BLaER1 treated with 17β-estradiol and CSF1 and Interleukin-3, amounts not matched to agents 10 nM and 100 nM (cell line): ENCODE measurements around the gene RPL10L.

ENCODE experiments used
- H3K27ac ChIP-seq, 11 experiments: shearing (Covaris generic); formaldehyde crosslinking; 2 replicates each; pipeline ENCODE4 v1.8.1; 2022
- H3K27me3 ChIP-seq, 11 experiments: shearing (Covaris generic); formaldehyde crosslinking; 2 replicates each; pipeline ENCODE4 v1.8.1; 2022
- H3K36me3 ChIP-seq, 11 experiments: shearing (Covaris generic); formaldehyde crosslinking; 2 replicates each; pipeline ENCODE4 v1.8.1; 2022
- H3K4me1 ChIP-seq, 10 experiments: shearing (Covaris generic); formaldehyde crosslinking; 2 replicates each; pipeline ENCODE4 v1.8.1; 2022
- H3K4me2 ChIP-seq, 11 experiments: shearing (Covaris generic); formaldehyde crosslinking; 2 replicates each; pipeline ENCODE4 v1.8.1; 2022
- H3K4me3 ChIP-seq, 10 experiments: shearing (Covaris generic); formaldehyde crosslinking; 2 replicates each; pipeline ENCODE4 v1.8.1; 2022
- H3K9ac ChIP-seq, 11 experiments: shearing (Covaris generic); formaldehyde crosslinking; 2 replicates each; pipeline ENCODE4 v1.8.1; 2022
- H3K9me3 ChIP-seq, 11 experiments: shearing (Covaris generic); formaldehyde crosslinking; replicated peaks in 1 of 11; 2 replicates each; pipeline ENCODE4 v1.8.1; 2022
- H4K20me1 ChIP-seq, 11 experiments: shearing (Covaris generic); formaldehyde crosslinking; 2 replicates each; pipeline ENCODE4 v1.8.1; 2022
- Cebpa-rat ChIP-seq, 11 experiments: shearing (Covaris generic); IDR thresholded peaks; 2 replicates each; pipeline ENCODE4 v1.8.1; 2022

Gene RPL10L

DNA sequence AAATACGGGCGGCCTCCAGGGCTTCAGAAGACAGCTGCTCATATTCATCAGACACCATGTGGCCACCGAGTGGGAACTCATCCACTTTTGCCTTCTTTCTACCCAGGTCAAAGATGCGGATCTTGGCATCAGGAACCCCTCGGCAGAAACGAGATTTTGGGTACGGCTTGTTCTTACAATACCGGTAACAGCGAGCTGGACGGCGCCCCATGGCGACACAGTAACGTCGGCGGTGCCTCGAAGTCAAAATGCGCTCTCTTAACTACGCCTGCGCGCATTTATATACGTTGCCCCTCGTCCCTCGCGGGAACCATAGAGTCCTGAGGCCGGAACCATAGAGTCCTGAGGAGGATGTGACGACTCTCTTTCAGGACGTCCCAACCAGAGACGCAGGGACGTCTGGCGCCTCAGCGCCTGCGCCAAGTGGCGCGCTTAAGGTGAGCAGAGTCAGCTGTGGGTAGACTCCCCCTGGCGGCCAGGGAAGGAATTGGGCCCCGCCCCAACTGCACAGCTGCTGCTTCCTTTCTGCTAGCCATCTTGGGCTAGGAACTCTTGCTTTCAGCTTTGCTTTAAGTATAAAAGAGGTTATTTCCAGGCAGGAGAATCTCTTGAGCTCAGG is at the start of gene RPL10L:
Gene RPL10L, minus strand, starts transcription at position 256 of the 619 bp plus-strand sequence. Its CDS starts 45 bp downstream, at position 211.
- no peaks in the 10 kb centered on the region for H3K36me3 ChIP-seq

DNA sequence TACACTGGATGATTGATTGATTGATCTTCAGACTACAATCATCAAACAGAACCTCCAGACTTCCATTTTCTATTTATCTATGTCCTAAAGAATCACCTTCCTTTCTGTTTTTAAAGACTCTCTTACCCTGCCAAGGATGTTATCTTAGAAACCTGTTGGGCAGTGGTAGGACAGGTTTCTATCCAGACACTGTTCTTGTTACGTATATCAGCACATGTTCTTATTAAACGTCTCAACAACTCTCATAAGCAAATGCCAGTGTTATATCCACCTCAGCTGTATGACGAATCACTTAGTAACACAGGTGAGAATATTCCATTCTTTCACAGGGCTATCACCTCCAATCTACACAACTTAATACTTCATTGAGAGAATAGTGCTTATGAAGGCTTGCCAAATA is 40.2 kb upstream of the RPL10L start:
- no peaks in the 10 kb centered on the region for H4K20me1 ChIP-seq
- no peak overlapping the region for H3K4me2 ChIP-seq
- H3K9me3 ChIP-seq, result peaks cover 0 to 4% (median 1%) of the 10 kb centered on the region in 11 experiments; a peak in 7 of 22 replicates
- no peak overlapping the region for H3K4me3 ChIP-seq
- peaks cover 0 to 13% (median 0%) of the 10 kb centered on the region in 10 experiments; a peak in 6 of 20 replicates for H3K4me1 ChIP-seq
- no peaks in the 10 kb centered on the region for H3K27me3 ChIP-seq
- no peaks in the 10 kb centered on the region for H3K36me3 ChIP-seq
- no peak overlapping the region for H3K27ac ChIP-seq
- TF ChIP-seq Cebpa-rat (IDR thresholded peaks at IDR 0.05), result no peak
- H3K9ac ChIP-seq, result no peak overlapping the region

More for the DNA sequence above, at the start of gene RPL10L:
- Histone ChIP-seq H3K4me3 (no peak within 1 kb of the TSS), H3K4me1 (peaks cover 0 to 41% (median 15%) of the 10 kb centered on the region in 10 experiments; a peak in 11 of 20 replicates), H4K20me1 (no peaks in the 10 kb centered on the region), H3K9me3 (peaks cover 6 to 12% (median 10%) of the 10 kb centered on the region in 11 experiments; a peak in 10 of 22 replicates), H3K27ac (peak within 1 kb of the TSS in 6 of 11 experiments; percentile 18 to 88 (median 70); a peak in 8 of 22 replicates), H3K4me2 (peak within 1 kb of the TSS in 4 of 11 experiments; percentile 51 to 79 (median 66); a peak in 7 of 22 replicates), H3K27me3 (no peaks in the 10 kb centered on the region), H3K9ac (peak within 1 kb of the TSS in 3 of 11 experiments; percentile 6 to 63 (median 36); a peak in 5 of 22 replicates)
- TF ChIP-seq Cebpa-rat (IDR thresholded peaks at IDR 0.05), result no peak

- 0 out of 22 replicates have a peak, but pooled peaks of 1 of the 11 experiments have one; percentile 42 for TF ChIP-seq Cebpa-rat (IDR thresholded peaks at IDR 0.05)
- H3K27ac ChIP-seq, result peak overlapping the region in 3 of 11 experiments; percentile 12 to 67 (median 63); a peak in 6 of 22 replicates
Observed at GRCh38 chr14:46686652-46687051, 35.1 kb upstream of the RPL10L start.

DNA sequence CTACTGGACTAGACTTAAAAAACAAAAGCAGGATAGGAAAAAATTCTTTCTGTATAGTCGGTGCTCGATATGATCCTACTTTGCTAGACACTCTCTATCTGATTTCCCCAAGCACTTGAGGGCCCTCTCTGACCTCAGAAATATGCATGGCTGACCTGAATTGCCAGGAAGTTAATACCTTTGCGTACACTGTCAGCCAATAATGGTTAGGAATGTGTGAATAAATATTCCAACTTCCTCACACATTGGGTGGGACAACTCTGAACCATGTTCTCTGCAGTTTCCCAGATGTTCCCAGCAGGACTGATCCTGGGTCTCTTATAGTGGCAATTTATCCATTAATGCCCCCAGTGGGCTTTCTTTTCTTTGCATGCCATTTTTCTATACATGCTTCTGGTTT is 20.5 kb upstream of the RPL10L start:
- TF ChIP-seq Cebpa-rat (IDR thresholded peaks at IDR 0.05), result no peak
- Histone ChIP-seq H3K4me2 (no peak overlapping the region), H3K9ac (no peak overlapping the region), H3K27ac (no peak overlapping the region), H3K27me3 (no peaks in the 10 kb centered on the region), H3K4me1 (no peaks in the 10 kb centered on the region), H4K20me1 (no peaks in the 10 kb centered on the region), H3K4me3 (no peak overlapping the region), H3K9me3 (no peaks in the 10 kb centered on the region), H3K36me3 (no peaks in the 10 kb centered on the region)

More at GRCh38 chr14:46686652-46687051, 35.1 kb upstream of the RPL10L start:
- Histone ChIP-seq H3K9me3 (peaks cover 16 to 39% (median 33%) of the 10 kb centered on the region in 11 experiments), H3K4me2 (peak overlapping the region in 3 of 11 experiments; percentile 36 to 54 (median 48); a peak in 6 of 22 replicates), H3K36me3 (no peaks in the 10 kb centered on the region), H3K27me3 (no peaks in the 10 kb centered on the region), H3K4me1 (peaks cover 0 to 18% (median 0%) of the 10 kb centered on the region in 10 experiments; a peak in 6 of 20 replicates), H3K4me3 (no peak overlapping the region), H4K20me1 (no peaks in the 10 kb centered on the region), H3K9ac (no peak overlapping the region; a peak in 1 of 22 replicates)

GRCh38 chr14:46663382-46663781 is 11.8 kb upstream of the RPL10L start:
- Histone ChIP-seq H3K9me3 (peaks cover 8 to 17% (median 13%) of the 10 kb centered on the region in 11 experiments), H3K36me3 (no peaks in the 10 kb centered on the region; a peak in 1 of 22 replicates), H3K9ac (no peak overlapping the region), H3K27ac (no peak overlapping the region), H3K4me1 (peaks cover 0 to 6% (median 0%) of the 10 kb centered on the region in 10 experiments; a peak in 3 of 20 replicates), H3K27me3 (no peaks in the 10 kb centered on the region), H3K4me3 (no peak overlapping the region), H4K20me1 (no peaks in the 10 kb centered on the region), H3K4me2 (no peak overlapping the region)
- no peak for TF ChIP-seq Cebpa-rat (IDR thresholded peaks at IDR 0.05)

DNA sequence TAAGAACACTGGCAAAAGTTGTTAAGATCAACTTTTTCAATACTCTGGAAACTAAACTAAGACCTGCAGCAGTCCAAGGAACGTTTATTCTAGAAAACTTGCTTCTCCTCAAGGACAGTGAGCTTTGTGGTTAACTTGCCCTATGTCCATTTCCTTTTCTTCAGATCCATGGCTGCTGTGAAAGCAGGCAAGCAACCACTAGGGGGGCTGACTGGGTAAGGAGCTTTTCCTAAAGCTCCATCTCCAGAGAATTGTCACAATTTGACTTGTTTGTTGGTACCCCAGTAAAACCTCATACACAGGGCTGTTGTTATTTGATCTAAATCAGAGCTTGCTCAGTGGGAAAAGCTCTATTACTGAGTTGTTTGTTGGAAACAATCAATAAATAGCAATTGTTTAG is 10.1 kb upstream of the RPL10L start:
- H3K4me3 ChIP-seq, result no peak overlapping the region
- no peaks in the 10 kb centered on the region for H4K20me1 ChIP-seq
- H3K27ac ChIP-seq, result no peak overlapping the region
- peaks cover 8 to 18% (median 14%) of the 10 kb centered on the region in 11 experiments for H3K9me3 ChIP-seq
- no peaks in the 10 kb centered on the region; a peak in 1 of 22 replicates for H3K36me3 ChIP-seq
- H3K9ac ChIP-seq, result no peak overlapping the region
- peaks cover 0 to 6% (median 0%) of the 10 kb centered on the region in 10 experiments; a peak in 3 of 20 replicates for H3K4me1 ChIP-seq
- no peak for TF ChIP-seq Cebpa-rat (IDR thresholded peaks at IDR 0.05)
- 0 out of 22 replicates have a peak overlapping the region, but pooled peaks of 1 of the 11 experiments have one; percentile 2 for H3K4me2 ChIP-seq
- H3K27me3 ChIP-seq, result no peaks in the 10 kb centered on the region

GRCh38 chr14:46653031-46653755 is 1.6 kb upstream of the RPL10L start:
- no peaks in the 10 kb centered on the region for H3K27me3 ChIP-seq
- H4K20me1 ChIP-seq, result no peaks in the 10 kb centered on the region
- no peak for TF ChIP-seq Cebpa-rat (IDR thresholded peaks at IDR 0.05)
- peaks cover 0 to 41% (median 15%) of the 10 kb centered on the region in 10 experiments; a peak in 11 of 20 replicates for H3K4me1 ChIP-seq
- peak overlapping the region in 5 of 11 experiments; percentile 6 to 63 (median 36); a peak in 8 of 22 replicates for H3K9ac ChIP-seq
- peak overlapping the region in 6 of 11 experiments; percentile 18 to 88 (median 70); a peak in 11 of 22 replicates for H3K27ac ChIP-seq
- peaks cover 6 to 12% (median 10%) of the 10 kb centered on the region in 11 experiments; a peak in 10 of 22 replicates for H3K9me3 ChIP-seq
- H3K36me3 ChIP-seq, result no peaks in the 10 kb centered on the region
- peak overlapping the region in 5 of 11 experiments; percentile 34 to 79 (median 63); a peak in 9 of 22 replicates for H3K4me2 ChIP-seq
- H3K4me3 ChIP-seq, result no peak overlapping the region

DNA sequence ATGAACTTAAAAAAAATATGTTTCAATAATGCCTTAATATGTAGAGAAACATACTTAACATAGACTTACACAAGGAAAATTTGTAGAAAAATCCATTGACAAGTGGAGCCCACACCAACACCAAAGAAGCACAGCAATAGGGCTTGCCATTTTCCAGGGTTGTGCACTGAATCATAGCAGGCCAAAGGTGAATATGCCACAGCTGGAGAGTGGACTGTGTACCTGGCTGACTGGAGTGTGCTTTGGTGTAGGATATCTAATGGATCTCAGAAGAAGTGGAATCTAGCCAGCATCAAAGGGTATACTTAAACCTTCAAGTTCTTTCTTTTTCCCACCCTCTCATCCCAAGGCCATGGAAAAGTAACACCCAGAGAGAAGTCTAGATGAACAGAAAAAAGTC is 4.8 kb downstream of the RPL10L start:
- Histone ChIP-seq H3K9me3 (peaks cover 5 to 10% (median 9%) of the 10 kb centered on the region in 11 experiments; a peak in 10 of 22 replicates), H3K9ac (no peak overlapping the region), H3K4me3 (no peak overlapping the region), H3K36me3 (no peaks in the 10 kb centered on the region), H3K27me3 (no peaks in the 10 kb centered on the region), H3K4me1 (peaks cover 0 to 2% (median 0%) of the 10 kb centered on the region in 10 experiments; a peak in 6 of 20 replicates), H3K27ac (no peak overlapping the region), H3K4me2 (no peak overlapping the region), H4K20me1 (no peaks in the 10 kb centered on the region)
- TF ChIP-seq Cebpa-rat (IDR thresholded peaks at IDR 0.05), result no peak

- Histone ChIP-seq H3K27ac (no peak overlapping the region), H3K36me3 (no peaks in the 10 kb centered on the region), H3K4me2 (no peak overlapping the region), H3K9ac (no peak overlapping the region), H3K4me1 (no peaks in the 10 kb centered on the region), H3K9me3 (no peaks in the 10 kb centered on the region), H4K20me1 (no peaks in the 10 kb centered on the region), H3K4me3 (no peak overlapping the region), H3K27me3 (no peaks in the 10 kb centered on the region)
- TF ChIP-seq Cebpa-rat (IDR thresholded peaks at IDR 0.05), result no peak
Observed at GRCh38 chr14:46626876-46627275, 24.7 kb downstream of the RPL10L start.
